Endothelial cell of umbilical vein (primary cell): ENCODE results near the gene XIAP. TPM values are rescaled to one million over a fixed set of nuclear protein-coding genes. Genes with fewer than 3 reads are reported as not detected.

ENCODE experiments used
- BruUV-seq: library from RNA; stranded (reverse); fragments of 400-500 nt; replicated peaks from 2 replicates; lab custom pipeline; 2021; lab: Mats Ljungman, UMichigan
- CTCF ChIA-PET: fragments of 300-600, 350-600 bp; sonication (Branson Sonifier 250); formaldehyde crosslinking; loops from one replicate; lab custom pipeline; 2021; ENCODE audit warnings: antibody characterized with exemption, inconsistent platforms; lab: Charles Lee
- POLR2A ChIA-PET: fragments of 300-600, 350-600 bp; sonication (Branson Sonifier 250); formaldehyde crosslinking; loops from one replicate; lab custom pipeline; 2021; ENCODE audit warnings: antibody characterized with exemption, inconsistent platforms; lab: Charles Lee
- DNase-seq: peaks from one replicate; pipeline ENCODE4 v3.0.0-alpha.2; 2011; ENCODE audit warnings: low read depth, low spot score
- FAIRE-seq: peaks from 2 replicates; lab custom pipeline; 2011; peaks lifted over from hg19 to GRCh38; lab: Jason Lieb, UNC
- H2AFZ ChIP-seq: 2 replicates; pipeline ENCODE4 v1.6.0; 2012; ENCODE audit warnings: low read depth, low read length, control low read depth, inconsistent platforms
- H3K27ac ChIP-seq: 2 replicates; pipeline ENCODE4 v1.5.1; 2011; ENCODE audit warnings: low read depth, mild to moderate bottlenecking, control low read depth, low read length, moderate library complexity; ENCODE audit not compliant: insufficient read depth
- H3K27me3 ChIP-seq, 2 experiments: 2 replicates each; pipeline versions ENCODE4 v1.6.0 to v1.6.1; 2011; ENCODE audit warnings: low read length in 2 of 2, mixed read lengths in 1 of 2; ENCODE audit not compliant: control insufficient read depth in 2 of 2, insufficient read depth in 2 of 2
- H3K36me3 ChIP-seq, 2 experiments: 2 replicates in 1 of 2; 3 replicates in 1 of 2; pipeline ENCODE4 v1.5.1; 2011; ENCODE audit warnings: low read length in 2 of 2, mild to moderate bottlenecking in 1 of 2, moderate library complexity in 1 of 2; ENCODE audit not compliant: control insufficient read depth in 2 of 2, insufficient read depth in 2 of 2; ENCODE audit errors: extremely low read depth in 1 of 2
- H3K4me1 ChIP-seq: 3 replicates; pipeline ENCODE4 v1.5.1; 2011; ENCODE audit warnings: mild to moderate bottlenecking, low read length; ENCODE audit not compliant: control insufficient read depth, insufficient read depth; ENCODE audit errors: extremely low read depth
- H3K4me2 ChIP-seq: 2 replicates; pipeline ENCODE4 v1.6.1; 2011; ENCODE audit warnings: low read length, control low read depth, mixed read lengths; ENCODE audit not compliant: insufficient read depth
- H3K4me3 ChIP-seq, 3 experiments: fragments of 200-600 bp in 1 of 3; sonication (generic), shearing (Covaris generic) in 1 of 3; replicated peaks in 1 of 3; 2 replicates each; pipeline ENCODE4 v1.5.1; 2011 to 2016; ENCODE audit warnings: control low read depth in 3 of 3, low read length in 3 of 3, mild to moderate bottlenecking in 2 of 3, inconsistent platforms in 1 of 3, low read depth in 1 of 3, moderate library complexity in 1 of 3; ENCODE audit not compliant: insufficient read depth in 1 of 3
- H3K79me2 ChIP-seq: 2 replicates; pipeline ENCODE4 v1.6.0; 2012; ENCODE audit warnings: low read length, inconsistent platforms; ENCODE audit not compliant: control insufficient read depth, insufficient read depth
- H3K9ac ChIP-seq: replicated peaks from 2 replicates; pipeline ENCODE3; 2011; ENCODE audit warnings: low read length, control low read depth; ENCODE audit not compliant: insufficient read depth; ENCODE audit errors: extremely low read depth
- H3K9me1 ChIP-seq: replicated peaks from 3 replicates; pipeline ENCODE4 v1.6.0; 2011; ENCODE audit warnings: mild to moderate bottlenecking, low read length; ENCODE audit not compliant: control insufficient read depth, insufficient read depth; ENCODE audit errors: extremely low read depth
- H3K9me3 ChIP-seq: replicated peaks from 2 replicates; pipeline ENCODE4 v1.5.1; 2012; ENCODE audit warnings: low read length, inconsistent platforms; ENCODE audit not compliant: control insufficient read depth, insufficient read depth
- H4K20me1 ChIP-seq: replicated peaks from 2 replicates; pipeline ENCODE3; 2011; ENCODE audit warnings: mild to moderate bottlenecking, low read length; ENCODE audit not compliant: control insufficient read depth, insufficient read depth; ENCODE audit errors: extremely low read depth
- EZH2 ChIP-seq: IDR thresholded peaks from 2 replicates; pipeline ENCODE4 v1.6.1; 2012; ENCODE audit warnings: borderline replicate concordance, low read depth, mild to moderate bottlenecking, moderate library complexity, low read length, inconsistent platforms; ENCODE audit not compliant: severe bottlenecking
- FOS ChIP-seq: IDR thresholded peaks from 2 replicates; pipeline ENCODE4 v1.6.1; 2011; ENCODE audit warnings: mild to moderate bottlenecking, low read length, moderate library complexity, borderline replicate concordance; ENCODE audit not compliant: insufficient read depth
- GATA2 ChIP-seq: IDR thresholded peaks from 2 replicates; pipeline ENCODE4 v1.7.0; 2011; ENCODE audit warnings: low read depth, mild to moderate bottlenecking, moderate library complexity, mixed read lengths, low read length; ENCODE audit not compliant: insufficient read length, insufficient read depth
- JUN ChIP-seq: IDR thresholded peaks from 2 replicates; pipeline ENCODE4 v1.6.1; 2011; ENCODE audit warnings: borderline replicate concordance, low read depth; ENCODE audit not compliant: insufficient read length, insufficient read depth
- MYC ChIP-seq: IDR thresholded peaks from one replicate; pipeline ENCODE4 v1.6.1; 2011; ENCODE audit warnings: mild to moderate bottlenecking, low read depth, low read length
- POLR2A ChIP-seq: IDR thresholded peaks from 2 replicates; pipeline ENCODE4 v1.6.1; 2012; ENCODE audit warnings: low read depth, mild to moderate bottlenecking, control low read depth, low read length
- POLR2AphosphoS5 ChIP-seq: IDR thresholded peaks from 2 replicates; pipeline ENCODE4 v1.6.1; 2012; ENCODE audit warnings: low read depth, mild to moderate bottlenecking, control low read depth, low read length, moderate library complexity; ENCODE audit not compliant: insufficient read depth
- dilution Hi-C: fragments of 300-500 bp; cut with MboI; formaldehyde crosslinking; loops from one replicate; pipeline ENCODE4 v1.15.0; 2019; ENCODE audit warnings: low sequenced_read_pairs; ENCODE audit not compliant: extremely low pct_ligation_motif_present
- intact Hi-C: fragments of 100-400 bp; cut with micrococcal nuclease; formaldehyde crosslinking; loops from one replicate; pipeline ENCODE4 v1.10.0; 2022
- polyA plus RNA-seq, 4 experiments: library from polyadenylated mRNA; depleted of rRNA in 3 of 4; stranded (reverse) in 3 of 4; unstranded in 1 of 4; fragments of >200 nt; gene quantifications; 2 replicates each; pipeline versions ENCODE4 v1.2.1 to v1.2.3, GENCODE V29; 2011 to 2012; ENCODE audit warnings: missing spikeins in 1 of 4
- total RNA-seq: library from RNA; stranded (reverse); gene quantifications from 2 replicates; pipeline ENCODE4 v1.2.3, GENCODE V29; 2021
- TF ChIP-seq, protein P1 (sequence below), 2 donors: IDR thresholded peaks; 1 replicate in 1 of 2; 2 replicates in 1 of 2; pipeline ENCODE4 v1.5.1; 2011; ENCODE audit warnings: low read length in 2 of 2, mild to moderate bottlenecking in 2 of 2, moderate library complexity in 2 of 2, control low read depth in 1 of 2, inconsistent platforms in 1 of 2, low read depth in 1 of 2; ENCODE audit not compliant: insufficient read depth in 1 of 2; ENCODE audit errors: extremely low read depth in 1 of 2
- TF ChIP-seq, protein P2 (sequence below): IDR thresholded peaks from 2 replicates; pipeline ENCODE4 v1.6.1; 2011; ENCODE audit not compliant: insufficient read depth, insufficient read length

The XIAP gene
- total and polyA plus RNA-seq, 2 donors (not counting 3 experiments of a cell fraction or from before 2014, with no cell fraction given), result 8.1 to 38.3 TPM

DNA sequence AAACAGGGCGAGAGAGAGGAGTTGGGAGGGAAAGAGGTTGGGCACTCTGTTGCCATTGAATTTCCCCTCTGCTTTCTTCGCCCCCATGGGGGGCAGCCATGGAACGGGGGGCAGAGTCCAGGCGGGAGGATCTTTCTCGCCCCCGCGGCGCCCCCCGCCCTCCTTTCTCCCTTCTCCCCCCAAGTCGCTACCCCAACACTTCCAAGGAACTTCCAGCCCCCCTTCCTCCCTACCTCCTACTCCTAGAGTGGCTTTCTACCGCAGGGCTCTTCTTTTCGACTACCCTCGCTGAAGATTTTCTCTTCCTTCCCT lies 101.1 kb downstream of the XIAP start:
- no peaks in the 10 kb centered on the region for H3K9me3 ChIP-seq
- POLR2A ChIA-PET, result interaction anchor here (0.6 to 0.7 kb wide), 3 partner anchors 22 to 91 kb away, joined by 3 to 7 read pairs (median 6); no protein-coding TSS in a partner anchor
- TF ChIP-seq MYC, result no peak
- TF ChIP-seq, protein P1, sequence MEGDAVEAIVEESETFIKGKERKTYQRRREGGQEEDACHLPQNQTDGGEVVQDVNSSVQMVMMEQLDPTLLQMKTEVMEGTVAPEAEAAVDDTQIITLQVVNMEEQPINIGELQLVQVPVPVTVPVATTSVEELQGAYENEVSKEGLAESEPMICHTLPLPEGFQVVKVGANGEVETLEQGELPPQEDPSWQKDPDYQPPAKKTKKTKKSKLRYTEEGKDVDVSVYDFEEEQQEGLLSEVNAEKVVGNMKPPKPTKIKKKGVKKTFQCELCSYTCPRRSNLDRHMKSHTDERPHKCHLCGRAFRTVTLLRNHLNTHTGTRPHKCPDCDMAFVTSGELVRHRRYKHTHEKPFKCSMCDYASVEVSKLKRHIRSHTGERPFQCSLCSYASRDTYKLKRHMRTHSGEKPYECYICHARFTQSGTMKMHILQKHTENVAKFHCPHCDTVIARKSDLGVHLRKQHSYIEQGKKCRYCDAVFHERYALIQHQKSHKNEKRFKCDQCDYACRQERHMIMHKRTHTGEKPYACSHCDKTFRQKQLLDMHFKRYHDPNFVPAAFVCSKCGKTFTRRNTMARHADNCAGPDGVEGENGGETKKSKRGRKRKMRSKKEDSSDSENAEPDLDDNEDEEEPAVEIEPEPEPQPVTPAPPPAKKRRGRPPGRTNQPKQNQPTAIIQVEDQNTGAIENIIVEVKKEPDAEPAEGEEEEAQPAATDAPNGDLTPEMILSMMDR (IDR thresholded peaks at IDR 0.05; ENCODE audit: extremely low read depth in 1 of 2, insufficient read depth in 1 of 2, low read depth in 1 of 2, low read length in 2 of 2), result no peak
- TF ChIP-seq, protein P2, sequence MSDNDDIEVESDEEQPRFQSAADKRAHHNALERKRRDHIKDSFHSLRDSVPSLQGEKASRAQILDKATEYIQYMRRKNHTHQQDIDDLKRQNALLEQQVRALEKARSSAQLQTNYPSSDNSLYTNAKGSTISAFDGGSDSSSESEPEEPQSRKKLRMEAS, result no peak
- no peak for TF ChIP-seq JUN
- TF ChIP-seq GATA2, result no peak
- TF ChIP-seq EZH2, result no peak
- no peak for TF ChIP-seq POLR2AphosphoS5
- TF ChIP-seq FOS, result no peak
- no peak for TF ChIP-seq POLR2A
- FAIRE-seq, result no peak
- peak overlapping the region; percentile 56 to 90 (median 80) for H3K4me3 ChIP-seq
- intact Hi-C loops (loop anchor here (1.0 to 10.0 kb wide), 5 partner anchors 15 to 254 kb away; no protein-coding TSS in a partner anchor), dilution Hi-C loops (no loop called here)
- no peaks in the 10 kb centered on the region for H4K20me1 ChIP-seq
- no peak overlapping the region for H2AFZ ChIP-seq
- H3K4me1 ChIP-seq, result peaks cover 21% of the 10 kb centered on the region
- no peaks in the 10 kb centered on the region for H3K9me1 ChIP-seq
- H3K27me3 ChIP-seq, result no peaks in the 10 kb centered on the region
- H3K79me2 ChIP-seq, result peaks cover 48% of the 10 kb centered on the region
- H3K9ac ChIP-seq, result peak overlapping the region; percentile 100
- H3K4me2 ChIP-seq, result peak overlapping the region; percentile 37
- no peak for DNase-seq
- H3K36me3 ChIP-seq, result no peaks in the 10 kb centered on the region
- peak overlapping the region; percentile 99 for H3K27ac ChIP-seq
- CTCF ChIA-PET, result no interaction called here
- no TSS peak for BruUV-seq
